GM10266 (cell line): ENCODE data around the gene TEPSIN.

Experiments
- DNase-seq: peaks from one replicate; pipeline ENCODE4 v3.0.0; 2012; ENCODE audit errors: extremely low spot score
- CTCF ChIP-seq: IDR thresholded peaks from 2 replicates; pipeline ENCODE4 v1.5.1; 2012; ENCODE audit warnings: mild to moderate bottlenecking, low read depth; ENCODE audit not compliant: control insufficient read depth, insufficient read depth; ENCODE audit errors: missing control alignments

TEPSIN gene

GRCh38 chr17:81181811-81182185 is 57.1 kb downstream of the TEPSIN start:
- DNase-seq = no peak
- TF ChIP-seq CTCF = no peak

- no peak for TF ChIP-seq CTCF
- DNase-seq = no peak
Measured at GRCh38 chr17:81180836-81181810, 57.7 kb downstream of the TEPSIN start.

- DNase-seq = no peak
- TF ChIP-seq CTCF = no peak
Measured at GRCh38 chr17:81179861-81180260, 59.0 kb downstream of the TEPSIN start.

GRCh38 chr17:81179220-81179619 is 59.6 kb downstream of the TEPSIN start:
- no peak for DNase-seq

More at GRCh38 chr17:81179220-81179619, 59.6 kb downstream of the TEPSIN start:
- TF ChIP-seq CTCF = no peak
